NCI-H82 (cell line): ENCODE data around the gene PEX11A.
"Not testable (repeated sequence)": the region's sequence is repeated elsewhere in the genome, so short reads cannot be mapped to it uniquely, and the experiment has no call there.

Source experiments
- DNase-seq: peaks from one replicate; lab custom pipeline; 2025; lab: John Stamatoyannopoulos, UW

The PEX11A gene, protein sequence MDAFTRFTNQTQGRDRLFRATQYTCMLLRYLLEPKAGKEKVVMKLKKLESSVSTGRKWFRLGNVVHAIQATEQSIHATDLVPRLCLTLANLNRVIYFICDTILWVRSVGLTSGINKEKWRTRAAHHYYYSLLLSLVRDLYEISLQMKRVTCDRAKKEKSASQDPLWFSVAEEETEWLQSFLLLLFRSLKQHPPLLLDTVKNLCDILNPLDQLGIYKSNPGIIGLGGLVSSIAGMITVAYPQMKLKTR

GRCh38 chr15:89690276-89691218 is at the start of gene PEX11A, which contains the start of gene WDR93:
Gene PEX11A (minus strand): TSS chr15:89690754. CDS start chr15:89690632, 122 bp downstream.
Gene WDR93 (plus strand): TSS chr15:89690811. CDS start chr15:89701747, 10,936 bp downstream.
- peak; percentile 91 for DNase-seq

GRCh38 chr15:89740137-89740536 is 49.6 kb upstream of the PEX11A start:
- DNase-seq = peak; percentile 92

GRCh38 chr15:89735773-89736172 is 45.2 kb upstream of the PEX11A start:
- no peak for DNase-seq

DNA sequence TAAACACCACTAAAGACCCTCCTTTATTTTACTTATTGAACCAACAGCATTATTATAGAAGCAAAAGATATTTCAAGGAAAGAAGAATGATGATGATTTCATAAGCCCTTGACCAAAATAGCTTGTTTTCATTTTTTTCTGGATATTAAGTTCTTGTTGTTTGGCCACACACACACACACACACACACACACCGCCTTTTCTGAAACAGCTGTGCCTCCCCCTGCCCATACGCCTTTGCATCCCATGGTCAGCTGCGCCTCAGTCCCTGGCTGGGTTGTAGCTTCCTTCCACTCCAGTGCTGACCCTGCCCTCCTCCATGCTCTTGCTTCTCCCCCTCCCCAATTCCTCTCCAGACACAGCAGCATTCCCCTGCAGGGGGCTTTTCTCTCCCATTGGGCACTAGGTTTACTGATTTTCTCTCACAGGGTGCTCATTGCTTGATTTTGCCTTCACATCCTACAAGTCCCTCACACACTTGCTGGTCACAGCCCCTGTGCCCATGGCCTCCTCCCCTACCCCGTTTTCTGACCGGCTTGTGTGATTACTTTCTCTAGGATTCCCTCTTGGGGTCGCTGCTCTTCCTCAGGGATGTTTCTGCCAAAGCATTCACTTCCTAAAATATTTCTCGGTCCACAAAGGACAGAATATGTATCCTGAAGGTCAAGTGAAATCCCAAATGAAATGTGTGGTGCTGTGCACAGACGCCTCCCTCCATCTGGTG is 42.1 kb upstream of the PEX11A start:
- DNase-seq = no peak

GRCh38 chr15:89731275-89731674 is 40.7 kb upstream of the PEX11A start:
- no peak for DNase-seq

DNA sequence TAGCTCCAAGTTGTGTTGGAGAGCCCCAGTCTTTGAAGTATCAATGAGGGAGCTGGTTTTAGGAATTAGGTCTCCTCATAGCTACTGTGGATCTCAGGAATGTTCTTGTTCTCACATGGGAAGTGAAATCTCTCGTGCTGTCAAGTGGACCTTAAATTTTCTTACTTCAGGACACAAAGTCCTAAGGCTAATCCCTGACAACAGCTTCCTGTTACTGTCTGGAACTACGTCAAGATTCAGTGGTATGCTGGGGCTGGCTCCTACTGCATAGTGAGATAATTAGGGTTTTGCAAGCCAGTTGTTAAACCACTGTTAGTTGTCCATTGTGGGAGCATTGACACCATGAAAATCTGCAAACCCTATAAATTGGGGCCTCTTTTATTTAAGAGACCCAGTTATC is 37.7 kb upstream of the PEX11A start:
- no peak for DNase-seq

DNA sequence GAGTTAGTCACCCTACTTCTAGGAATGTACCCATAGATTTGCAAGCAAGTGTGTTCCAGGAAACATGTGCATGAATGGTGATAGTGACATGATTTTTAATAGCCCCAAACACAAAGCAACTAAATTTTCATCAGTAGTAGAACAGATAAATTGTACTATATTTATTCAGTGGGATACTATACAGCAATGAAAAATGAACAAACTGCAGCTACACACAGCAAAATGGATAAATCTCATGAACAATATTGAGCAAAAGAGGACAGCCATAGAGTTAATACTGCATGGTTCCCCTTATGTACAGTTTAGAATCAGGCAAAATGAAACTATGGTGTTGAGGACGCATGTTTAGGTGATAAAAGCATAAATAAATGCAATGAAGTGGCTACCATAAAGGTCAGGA is 34.5 kb upstream of the PEX11A start:
- DNase-seq = no peak

DNA sequence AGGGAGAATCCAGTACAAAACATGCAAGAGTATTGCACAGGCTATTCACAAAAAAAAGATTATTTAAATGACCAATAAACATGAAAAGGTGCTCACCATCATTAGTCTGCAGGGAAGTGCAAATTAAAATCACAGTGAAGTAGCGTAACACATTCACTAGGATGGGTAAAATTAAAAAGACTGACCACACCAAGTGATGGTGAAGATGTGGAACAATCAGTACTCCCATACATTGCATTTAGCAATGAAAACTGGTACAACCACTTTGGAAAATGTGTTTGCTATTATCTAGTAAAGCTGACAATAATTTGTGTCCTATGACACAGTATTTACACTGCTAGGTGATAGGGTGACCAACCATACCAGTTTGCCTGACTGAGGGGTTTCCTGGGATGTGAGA is 34.1 kb upstream of the PEX11A start:
- no peak for DNase-seq

DNA sequence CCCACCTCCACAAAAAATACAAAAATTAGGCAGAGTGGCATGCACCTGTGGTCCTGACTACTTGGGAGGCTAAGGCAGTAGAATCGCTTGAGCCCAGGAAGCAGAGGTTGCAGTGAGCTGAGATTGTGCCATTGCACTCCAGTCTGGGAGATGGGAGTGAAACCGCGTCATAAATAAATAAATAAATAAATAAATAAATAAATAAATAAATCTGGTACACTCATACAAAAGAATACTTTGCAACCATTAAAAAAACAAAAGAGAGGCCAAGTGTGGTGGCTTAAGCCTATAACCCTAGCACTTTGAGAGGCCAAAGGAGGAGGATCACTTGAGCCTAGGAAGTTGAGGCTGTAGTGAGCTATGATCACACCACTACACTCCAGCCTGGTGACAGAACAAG is 32.5 kb upstream of the PEX11A start:
- DNase-seq = no peak

DNA sequence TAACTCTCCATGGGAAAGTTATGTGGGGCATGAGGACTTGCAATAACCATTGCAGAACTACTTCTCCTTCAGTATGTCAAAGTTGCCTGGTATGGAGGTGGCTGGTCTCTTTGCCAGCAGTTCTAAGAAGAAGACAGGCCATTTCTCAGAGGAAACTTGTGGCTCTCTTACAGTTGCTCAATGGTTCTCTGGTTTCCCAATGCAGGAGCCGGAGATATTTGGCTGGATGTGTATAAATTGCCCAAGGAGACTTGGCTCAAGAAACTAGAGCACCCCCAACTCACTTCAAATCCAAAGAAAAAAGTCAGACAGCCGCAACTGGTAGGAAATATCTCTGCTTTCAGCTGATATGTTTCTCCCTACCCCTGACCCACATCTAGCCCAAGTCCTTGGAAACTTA is 24.2 kb upstream of the PEX11A start:
- DNase-seq = no peak

- no peak for DNase-seq
Measured at GRCh38 chr15:89707577-89707976, 17.0 kb upstream of the PEX11A start.

DNA sequence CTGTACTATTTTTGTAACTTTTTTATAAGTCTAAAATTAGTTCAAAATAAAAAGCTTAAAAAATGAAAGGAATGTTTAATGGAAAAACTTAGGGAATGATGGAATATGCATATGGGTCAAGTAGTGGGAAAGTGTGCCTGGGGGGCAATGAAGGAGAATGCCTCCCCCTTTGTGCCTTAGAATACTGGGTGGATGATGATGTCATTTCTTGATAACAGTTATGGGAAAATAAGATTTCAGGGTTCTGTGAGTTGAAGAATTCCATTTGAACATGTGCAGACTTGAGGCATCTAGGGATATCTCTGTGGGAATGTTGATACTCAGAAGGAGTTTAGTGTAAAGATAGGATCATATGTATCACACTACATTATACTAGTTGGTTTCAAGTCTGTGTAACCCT is 13.9 kb upstream of the PEX11A start:
- no peak for DNase-seq

- no peak for DNase-seq
Measured at GRCh38 chr15:89695198-89695597, 4.6 kb upstream of the PEX11A start.

DNA sequence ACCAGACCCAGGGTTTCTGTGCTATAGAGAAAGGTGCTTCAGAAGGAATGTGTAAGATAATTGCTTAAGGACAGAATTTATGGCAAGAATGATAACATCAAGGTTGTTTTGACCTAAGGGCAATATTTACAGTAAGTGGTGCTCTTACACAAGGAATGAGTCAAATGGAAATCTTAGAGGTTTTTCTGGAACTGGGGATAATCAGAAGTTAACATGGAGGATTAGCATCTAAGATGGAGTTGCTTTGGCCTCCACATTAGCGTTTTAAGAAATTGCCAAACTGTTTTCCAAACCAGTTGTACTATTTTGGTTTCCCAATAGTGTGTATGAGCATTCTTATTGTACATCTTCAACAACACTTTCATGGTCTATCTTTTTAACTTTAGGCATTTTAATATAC is 3.1 kb upstream of the PEX11A start:
- no peak for DNase-seq

- DNase-seq = no peak
Measured at GRCh38 chr15:89693091-89693490, 2.5 kb upstream of the PEX11A start.

GRCh38 chr15:89689930-89690275 is 651 bp downstream of the PEX11A start:
- DNase-seq = not testable (repeated sequence)

GRCh38 chr15:89686522-89686921 is 4.0 kb downstream of the PEX11A start:
- DNase-seq = no peak

GRCh38 chr15:89685995-89686394 is 4.6 kb downstream of the PEX11A start:
- no peak for DNase-seq

DNA sequence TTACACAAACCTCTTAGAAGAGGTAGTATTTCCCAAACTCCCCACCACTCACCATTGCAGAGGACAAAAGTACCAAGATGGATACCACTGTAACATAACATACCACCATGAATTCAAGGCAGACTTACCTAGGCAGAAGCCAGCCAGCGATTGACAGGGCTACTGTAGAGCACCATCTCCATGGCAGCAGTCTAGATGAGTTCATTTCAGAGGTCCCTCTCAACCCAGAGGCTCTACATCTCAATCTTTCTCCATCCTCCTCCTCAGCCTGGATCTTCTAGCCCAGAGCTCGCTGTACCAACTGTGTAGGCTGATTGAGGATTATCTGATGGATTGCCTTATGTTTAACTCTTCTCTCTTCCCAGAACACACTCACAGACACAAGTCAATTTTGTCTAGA is 9.4 kb downstream of the PEX11A start:
- no peak for DNase-seq

GRCh38 chr15:89680282-89680873 is 10.2 kb downstream of the PEX11A start:
- DNase-seq = no peak

DNA sequence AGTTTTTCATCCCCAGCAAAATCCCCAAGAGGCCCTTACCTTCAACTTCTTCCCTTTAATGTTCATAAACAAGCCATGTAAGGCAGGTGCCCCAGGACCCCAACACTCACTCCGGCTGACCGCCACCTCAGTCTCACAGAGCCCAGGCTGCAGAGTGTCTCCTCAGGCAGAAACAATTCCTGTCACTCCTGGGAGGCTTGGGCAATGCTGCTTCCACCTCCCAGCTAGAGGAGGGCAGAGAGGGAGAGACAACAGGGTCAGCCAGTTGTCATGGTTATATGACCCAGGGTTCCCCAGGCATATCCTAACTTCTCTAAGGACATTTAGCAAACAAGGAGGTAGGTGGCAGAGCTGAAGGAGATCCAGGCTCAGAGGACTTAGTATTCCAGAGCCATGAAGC is 11.3 kb downstream of the PEX11A start, which contains the start of gene PLIN1:
Gene PLIN1 (minus strand): TSS at position 156 of the 400 bp plus-strand sequence. CDS start 1,878 bp downstream, outside the sequence.
- DNase-seq = no peak

DNA sequence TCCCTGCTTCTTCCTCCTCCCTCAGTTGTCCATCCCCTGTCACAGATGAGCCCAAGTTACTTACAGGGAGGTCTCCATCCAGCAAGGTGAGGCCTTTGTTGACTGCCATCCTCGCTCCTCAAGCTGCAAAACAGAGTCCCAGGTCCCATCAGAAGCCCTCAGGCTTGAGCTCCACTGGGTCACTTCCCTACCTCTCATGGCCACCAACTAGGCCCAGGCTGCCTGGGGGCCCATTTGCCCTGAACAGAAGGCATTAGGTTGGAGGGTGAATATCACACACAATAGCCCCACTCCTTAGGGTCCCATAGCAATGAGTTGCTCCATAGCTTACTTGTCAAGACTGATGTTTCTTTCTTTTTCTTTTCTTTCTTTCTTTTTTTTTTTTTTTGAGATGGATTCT is 13.2 kb downstream of the PEX11A start:
- no peak for DNase-seq
